Breast epithelium (tissue), 3 donors: Measurements from ENCODE around the gene C6orf15.

Experiments
- CTCF ChIP-seq, 3 donors: fragments of 450-650 bp; IDR thresholded peaks; one replicate each; pipeline ENCODE4 v1.5.1; 2016 to 2017; ENCODE audit warnings: antibody characterized with exemption in 3 of 3, mild to moderate bottlenecking in 3 of 3, moderate library complexity in 3 of 3
- POLR2A ChIP-seq: fragments of 450-650 bp; IDR thresholded peaks from one replicate; pipeline ENCODE4 v1.6.1; 2016; ENCODE audit warnings: antibody characterized with exemption, mild to moderate bottlenecking, moderate library complexity
- POLR2AphosphoS5 ChIP-seq, 3 donors: sonication (generic); formaldehyde crosslinking; IDR thresholded peaks; one replicate each; pipeline ENCODE4 v1.6.1; 2017; ENCODE audit warnings: antibody characterized with exemption in 3 of 3

GRCh38 chr6:31068669-31069340 lies 43.6 kb downstream of the C6orf15 start:
- TF ChIP-seq CTCF (IDR thresholded peaks at IDR 0.05), result peak; percentile 60 to 88 (median 67)
- TF ChIP-seq POLR2AphosphoS5 (IDR thresholded peaks at IDR 0.05), result no peak
- no peak for TF ChIP-seq POLR2A
